ENCODE data around the gene USP12.
"Not testable (repeated sequence)": the region's sequence is repeated elsewhere in the genome, so short reads cannot be mapped to it uniquely, and the experiment has no call there.

The USP12 gene
- 69.4 reads per million, percentile 75 among the genes with 10 or more reads in this experiment for total RNA-seq

GRCh38 chr13:27171244-27171826, at the start of gene USP12:
Gene USP12 (minus strand): TSS chr13:27171811. CDS start chr13:27171639, 172 bp downstream.
- no peak for DNase-seq

- DNase-seq = no peak
These were observed 48.0 kb upstream of the USP12 start for GRCh38 chr13:27219611-27220010.

- not testable (repeated sequence) for DNase-seq
These were observed 47.2 kb upstream of the USP12 start for GRCh38 chr13:27218861-27219260.

GRCh38 chr13:27217791-27218190, 46.2 kb upstream of the USP12 start:
- not testable (repeated sequence) for DNase-seq

- not testable (repeated sequence) for DNase-seq
These were observed 41.8 kb upstream of the USP12 start for GRCh38 chr13:27213386-27213785.

- no peak for DNase-seq
These were observed 40.3 kb upstream of the USP12 start for GRCh38 chr13:27211771-27212364.

GRCh38 chr13:27211271-27211670, 39.7 kb upstream of the USP12 start:
- DNase-seq = no peak

GRCh38 chr13:27208514-27208913, 36.9 kb upstream of the USP12 start:
- DNase-seq = no peak

GRCh38 chr13:27203854-27204253, 32.2 kb upstream of the USP12 start:
- DNase-seq = no peak

GRCh38 chr13:27203186-27203585, 31.6 kb upstream of the USP12 start:
- DNase-seq = no peak

GRCh38 chr13:27201661-27202060, 30.1 kb upstream of the USP12 start:
- no peak for DNase-seq

- no peak for DNase-seq
These were observed 28.9 kb upstream of the USP12 start for GRCh38 chr13:27200413-27201070.

- DNase-seq = no peak
These were observed 28.1 kb upstream of the USP12 start for GRCh38 chr13:27199696-27200095.

- no peak for DNase-seq
These were observed 27.6 kb upstream of the USP12 start for GRCh38 chr13:27199211-27199610.

- DNase-seq = no peak
These were observed 23.5 kb upstream of the USP12 start for GRCh38 chr13:27194895-27195764.

GRCh38 chr13:27194209-27194608, 22.6 kb upstream of the USP12 start:
- DNase-seq = no peak

- no peak for DNase-seq
These were observed 21.9 kb upstream of the USP12 start for GRCh38 chr13:27193496-27193895.

GRCh38 chr13:27192973-27193372, 21.4 kb upstream of the USP12 start:
- DNase-seq = no peak

GRCh38 chr13:27192367-27192766, 20.8 kb upstream of the USP12 start:
- not testable (repeated sequence) for DNase-seq

GRCh38 chr13:27189192-27189591, 17.6 kb upstream of the USP12 start:
- no peak for DNase-seq

- no peak for DNase-seq
These were observed 16.6 kb upstream of the USP12 start for GRCh38 chr13:27188239-27188638.

- DNase-seq = no peak
These were observed 14.7 kb upstream of the USP12 start for GRCh38 chr13:27186295-27186694.

- DNase-seq = no peak
These were observed 12.0 kb upstream of the USP12 start for GRCh38 chr13:27183561-27184147.

All from effector CD4-positive, alpha-beta T cell (primary cell).